ENCODE results near the gene FCMR.

GRCh38 chr1:206909161-206909882 lies 12.4 kb downstream of the FCMR start:
- TF ChIP-seq, protein P1, sequence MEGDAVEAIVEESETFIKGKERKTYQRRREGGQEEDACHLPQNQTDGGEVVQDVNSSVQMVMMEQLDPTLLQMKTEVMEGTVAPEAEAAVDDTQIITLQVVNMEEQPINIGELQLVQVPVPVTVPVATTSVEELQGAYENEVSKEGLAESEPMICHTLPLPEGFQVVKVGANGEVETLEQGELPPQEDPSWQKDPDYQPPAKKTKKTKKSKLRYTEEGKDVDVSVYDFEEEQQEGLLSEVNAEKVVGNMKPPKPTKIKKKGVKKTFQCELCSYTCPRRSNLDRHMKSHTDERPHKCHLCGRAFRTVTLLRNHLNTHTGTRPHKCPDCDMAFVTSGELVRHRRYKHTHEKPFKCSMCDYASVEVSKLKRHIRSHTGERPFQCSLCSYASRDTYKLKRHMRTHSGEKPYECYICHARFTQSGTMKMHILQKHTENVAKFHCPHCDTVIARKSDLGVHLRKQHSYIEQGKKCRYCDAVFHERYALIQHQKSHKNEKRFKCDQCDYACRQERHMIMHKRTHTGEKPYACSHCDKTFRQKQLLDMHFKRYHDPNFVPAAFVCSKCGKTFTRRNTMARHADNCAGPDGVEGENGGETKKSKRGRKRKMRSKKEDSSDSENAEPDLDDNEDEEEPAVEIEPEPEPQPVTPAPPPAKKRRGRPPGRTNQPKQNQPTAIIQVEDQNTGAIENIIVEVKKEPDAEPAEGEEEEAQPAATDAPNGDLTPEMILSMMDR (conservative IDR thresholded peaks at IDR 0.05; ENCODE audit: low read length): no peak
- TF ChIP-seq EZH2phosphoT487 (IDR thresholded peaks at IDR 0.05; ENCODE audit: borderline replicate concordance): no peak

All from Loucy (cell line).